GM12874 (cell line): ENCODE results near the gene DPF3.

Experiments used
- TF ChIP-seq, protein P1 (sequence below): IDR thresholded peaks from 2 replicates; pipeline ENCODE4 v1.5.1; 2011; ENCODE audit warnings: low read depth, mild to moderate bottlenecking, control low read depth, low read length, moderate library complexity; ENCODE audit not compliant: insufficient read depth

The DPF3 gene

DNA sequence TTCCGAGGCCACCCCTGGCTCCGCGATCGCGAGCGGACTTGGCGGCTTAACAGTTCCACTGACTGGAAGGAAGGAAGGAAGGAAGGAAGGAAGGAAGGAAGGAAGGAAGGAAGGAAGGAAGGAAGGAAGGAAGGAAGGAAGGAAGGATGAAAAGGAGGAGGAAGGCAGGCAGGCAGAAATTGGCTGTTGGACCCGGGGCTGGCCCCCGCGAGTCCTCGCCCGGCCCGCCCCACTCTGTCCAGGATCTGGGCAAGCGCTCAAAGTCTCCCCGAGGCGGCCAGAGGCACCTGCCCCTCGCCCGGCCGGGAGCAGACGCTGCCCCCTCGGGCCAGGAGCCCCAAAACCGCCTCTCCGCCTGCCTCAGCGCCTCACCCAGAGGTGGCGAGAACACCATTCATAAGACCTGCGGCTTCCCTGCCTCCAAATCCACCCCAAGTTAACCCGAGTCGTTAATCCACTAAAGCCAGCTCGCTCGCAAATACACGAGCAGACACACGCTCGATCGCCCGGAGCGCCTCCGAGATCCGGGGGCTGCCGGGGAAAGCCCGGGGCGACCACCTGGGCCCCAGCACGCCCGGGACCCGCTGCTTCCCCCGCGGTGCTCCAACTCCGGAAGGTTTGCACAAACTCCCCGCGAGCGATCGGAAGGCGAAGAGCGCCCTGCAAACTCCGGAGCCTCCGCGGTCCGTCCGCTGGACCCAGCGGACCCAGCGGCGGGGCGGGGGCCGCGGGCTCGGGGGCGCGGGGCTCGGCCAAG is 844 bp downstream of the DPF3 start:
- TF ChIP-seq, protein P1, sequence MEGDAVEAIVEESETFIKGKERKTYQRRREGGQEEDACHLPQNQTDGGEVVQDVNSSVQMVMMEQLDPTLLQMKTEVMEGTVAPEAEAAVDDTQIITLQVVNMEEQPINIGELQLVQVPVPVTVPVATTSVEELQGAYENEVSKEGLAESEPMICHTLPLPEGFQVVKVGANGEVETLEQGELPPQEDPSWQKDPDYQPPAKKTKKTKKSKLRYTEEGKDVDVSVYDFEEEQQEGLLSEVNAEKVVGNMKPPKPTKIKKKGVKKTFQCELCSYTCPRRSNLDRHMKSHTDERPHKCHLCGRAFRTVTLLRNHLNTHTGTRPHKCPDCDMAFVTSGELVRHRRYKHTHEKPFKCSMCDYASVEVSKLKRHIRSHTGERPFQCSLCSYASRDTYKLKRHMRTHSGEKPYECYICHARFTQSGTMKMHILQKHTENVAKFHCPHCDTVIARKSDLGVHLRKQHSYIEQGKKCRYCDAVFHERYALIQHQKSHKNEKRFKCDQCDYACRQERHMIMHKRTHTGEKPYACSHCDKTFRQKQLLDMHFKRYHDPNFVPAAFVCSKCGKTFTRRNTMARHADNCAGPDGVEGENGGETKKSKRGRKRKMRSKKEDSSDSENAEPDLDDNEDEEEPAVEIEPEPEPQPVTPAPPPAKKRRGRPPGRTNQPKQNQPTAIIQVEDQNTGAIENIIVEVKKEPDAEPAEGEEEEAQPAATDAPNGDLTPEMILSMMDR, result no peak

DNA sequence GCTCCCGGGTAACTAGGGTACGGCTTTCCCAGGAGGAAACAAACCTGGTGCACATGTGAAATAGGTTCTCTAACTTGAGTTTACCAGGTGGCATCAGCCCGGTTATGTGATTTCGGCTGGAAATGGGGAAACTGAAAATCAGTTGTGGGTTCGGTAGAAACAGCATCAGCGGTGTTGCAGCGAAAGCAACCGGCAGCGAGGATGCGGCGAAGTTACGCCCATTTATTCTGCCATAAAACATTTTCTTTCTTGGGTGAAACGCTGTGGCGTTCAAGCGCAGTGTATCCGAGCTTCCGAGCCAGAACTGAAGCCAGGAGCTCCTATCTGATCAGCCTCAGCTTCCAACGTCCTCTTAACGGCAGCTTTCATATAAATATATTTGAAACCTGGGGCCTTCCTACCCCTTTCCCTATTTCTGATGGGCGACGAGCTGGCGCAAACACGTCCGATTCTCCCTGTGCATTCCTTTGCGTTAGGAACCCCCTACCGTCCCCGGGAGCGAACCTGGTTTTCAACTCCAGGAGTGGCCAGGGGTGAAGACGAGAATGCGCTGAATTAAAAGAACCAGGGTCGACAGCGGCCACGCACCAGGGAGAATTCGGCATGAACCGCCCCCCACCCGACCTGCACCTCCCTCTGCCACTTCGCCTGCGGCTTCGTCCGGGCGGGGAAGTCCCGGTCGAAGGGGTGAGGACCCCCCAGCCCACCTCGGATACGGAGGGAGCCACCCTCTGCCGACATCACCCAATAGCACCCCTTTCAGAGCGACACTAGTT is 1.6 kb downstream of the DPF3 start:
- TF ChIP-seq, protein P1, result no peak

DNA sequence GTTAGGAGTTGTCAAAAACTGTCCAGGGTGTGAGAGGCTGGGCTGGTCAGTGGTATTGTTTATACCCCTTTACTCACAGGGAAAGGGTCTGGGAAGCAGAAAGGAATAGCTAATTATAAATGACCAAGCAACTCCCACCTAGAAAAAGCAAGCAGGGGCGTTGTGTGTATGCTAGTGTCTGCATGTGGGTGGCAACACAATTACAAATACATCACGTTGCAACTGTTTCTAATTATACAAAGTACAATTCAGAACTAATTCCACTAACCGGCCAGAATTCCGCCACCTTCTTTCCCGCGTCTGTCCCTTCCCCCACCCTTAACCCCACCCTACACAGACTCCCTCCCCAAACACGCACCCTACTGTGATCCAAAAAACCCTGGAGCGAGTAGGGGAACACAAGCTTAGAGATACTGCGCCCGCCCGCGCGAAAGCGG is 2.2 kb downstream of the DPF3 start:
- TF ChIP-seq, protein P1, result no peak

DNA sequence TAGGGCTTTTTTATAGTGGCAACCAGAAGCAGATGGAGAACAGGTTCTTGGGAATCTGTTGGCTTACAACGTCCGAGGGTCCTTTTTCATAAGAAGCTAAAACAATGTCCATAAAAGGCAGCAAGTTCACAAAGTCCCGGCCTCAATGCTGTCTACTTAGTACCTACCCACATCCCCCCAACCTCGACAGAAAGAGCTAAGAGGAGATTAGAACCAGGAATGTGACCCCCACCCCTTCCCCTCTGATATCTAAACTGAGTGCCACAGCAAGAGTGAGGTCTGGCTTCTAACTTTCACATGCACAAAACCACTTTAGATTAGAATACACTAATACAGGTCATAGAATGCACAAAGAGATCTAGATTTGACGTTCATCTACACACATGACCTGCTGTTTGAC is 4.5 kb downstream of the DPF3 start:
- TF ChIP-seq, protein P1, result no peak

DNA sequence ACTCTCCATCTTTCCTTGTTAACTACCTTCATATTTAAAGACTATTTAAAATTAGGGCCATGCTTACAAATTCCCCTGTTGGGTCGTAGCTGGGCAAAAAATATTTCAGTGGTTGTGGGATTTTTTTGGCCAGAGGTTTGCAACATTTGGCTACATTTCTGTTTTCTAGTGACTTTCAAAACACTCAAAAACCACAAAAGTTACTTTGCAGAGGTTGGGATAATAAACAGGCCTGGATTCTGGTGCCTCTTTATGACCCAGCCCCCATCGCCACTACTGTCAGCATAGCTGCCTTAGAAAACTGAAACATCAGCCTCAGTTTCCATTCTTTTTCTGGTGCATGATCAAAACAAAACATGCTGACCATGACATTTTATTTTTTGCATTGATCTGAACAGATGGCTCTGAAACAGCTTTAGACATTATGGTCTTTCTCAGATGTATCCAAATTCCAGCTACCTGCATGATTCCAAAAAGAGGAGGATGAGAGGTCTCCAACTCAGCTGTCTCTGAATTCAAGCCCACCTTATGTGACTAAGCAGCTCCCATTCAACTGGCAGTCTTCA is 5.2 kb downstream of the DPF3 start:
- TF ChIP-seq, protein P1, result no peak

DNA sequence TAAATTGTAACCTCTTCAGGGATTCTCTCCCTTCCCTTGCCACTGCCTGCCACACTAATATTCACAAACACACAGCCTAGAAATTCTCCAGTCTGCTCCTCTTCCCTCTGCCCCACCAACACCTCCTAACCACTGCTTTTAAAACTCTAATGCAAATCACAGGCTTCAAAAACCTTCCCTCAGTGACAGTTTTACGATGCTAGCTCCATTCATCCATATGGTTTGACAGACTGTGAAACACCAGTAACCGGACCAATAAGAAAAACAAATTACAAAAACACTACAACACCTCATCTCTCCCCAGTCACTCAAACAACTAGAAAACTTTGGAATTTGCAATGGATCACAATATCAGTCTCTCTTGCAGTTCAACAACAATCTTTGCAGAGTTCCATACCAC is 5.7 kb downstream of the DPF3 start:
- TF ChIP-seq, protein P1, result no peak

DNA sequence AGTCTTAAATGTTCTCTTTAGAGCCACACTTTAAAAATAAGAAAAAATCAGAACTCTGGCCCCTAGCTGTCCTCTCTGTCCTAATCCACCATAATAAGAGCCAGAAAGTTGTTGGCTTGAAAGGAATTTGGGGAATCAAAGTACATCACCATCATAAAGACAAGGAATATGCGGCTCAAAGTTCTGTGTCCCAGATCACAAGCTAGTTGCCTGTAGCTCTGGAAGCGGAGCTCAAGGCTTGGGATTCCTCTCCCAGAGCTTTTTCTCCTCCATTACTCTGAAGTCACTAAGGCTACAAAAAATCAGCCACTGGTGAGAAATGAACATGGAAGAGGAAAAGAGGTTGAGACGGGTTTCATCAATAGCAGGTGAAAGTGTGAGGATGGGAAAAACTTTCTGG is 6.4 kb downstream of the DPF3 start:
- TF ChIP-seq, protein P1, result no peak
